Measurements from ENCODE around the gene SLC9C2.
"Not testable (repeated sequence)": the region's sequence is repeated elsewhere in the genome, so short reads cannot be mapped to it uniquely, and the experiment has no call there.

The SLC9C2 gene

DNA sequence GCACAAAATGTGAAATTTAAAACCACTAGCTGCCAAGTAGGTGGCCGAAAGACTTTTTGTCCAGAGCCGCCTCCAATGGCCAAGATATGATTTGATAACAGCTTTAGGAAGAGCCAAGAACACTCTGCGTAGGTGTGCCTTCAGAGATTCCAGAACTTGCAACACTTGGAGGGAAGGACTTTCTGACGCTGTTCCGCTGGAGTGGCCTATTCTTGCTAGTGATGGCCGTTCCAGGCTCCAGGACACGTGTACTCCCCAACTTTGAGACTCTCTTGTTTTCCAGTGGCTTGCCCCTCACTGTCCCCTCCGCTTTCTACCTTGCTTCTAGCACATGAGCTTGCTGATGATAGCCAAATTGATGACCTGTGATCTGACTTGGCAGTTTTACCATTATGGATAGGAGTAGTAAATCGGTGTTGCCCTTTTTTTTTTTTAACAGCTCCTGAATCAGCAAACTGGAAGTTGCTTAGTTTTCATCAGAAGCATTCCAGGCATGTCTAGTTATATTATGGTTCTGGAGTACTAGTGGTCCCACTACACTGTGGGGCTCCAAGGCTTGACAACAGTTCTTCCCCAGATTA, 124.7 kb downstream of the SLC9C2 start:
- Histone ChIP-seq H3K4me3 (replicated peaks; ENCODE audit: low read depth, low read length) (peak overlapping the region; percentile 88), H3K36me3 (ENCODE audit: control insufficient read depth, insufficient read depth, low read length) (peaks cover 5% of the 10 kb centered on the region), H3K27me3 (replicated peaks; ENCODE audit: control insufficient read depth, insufficient read depth, low read length) (no peaks in the 10 kb centered on the region)
- TF ChIP-seq, protein P1, sequence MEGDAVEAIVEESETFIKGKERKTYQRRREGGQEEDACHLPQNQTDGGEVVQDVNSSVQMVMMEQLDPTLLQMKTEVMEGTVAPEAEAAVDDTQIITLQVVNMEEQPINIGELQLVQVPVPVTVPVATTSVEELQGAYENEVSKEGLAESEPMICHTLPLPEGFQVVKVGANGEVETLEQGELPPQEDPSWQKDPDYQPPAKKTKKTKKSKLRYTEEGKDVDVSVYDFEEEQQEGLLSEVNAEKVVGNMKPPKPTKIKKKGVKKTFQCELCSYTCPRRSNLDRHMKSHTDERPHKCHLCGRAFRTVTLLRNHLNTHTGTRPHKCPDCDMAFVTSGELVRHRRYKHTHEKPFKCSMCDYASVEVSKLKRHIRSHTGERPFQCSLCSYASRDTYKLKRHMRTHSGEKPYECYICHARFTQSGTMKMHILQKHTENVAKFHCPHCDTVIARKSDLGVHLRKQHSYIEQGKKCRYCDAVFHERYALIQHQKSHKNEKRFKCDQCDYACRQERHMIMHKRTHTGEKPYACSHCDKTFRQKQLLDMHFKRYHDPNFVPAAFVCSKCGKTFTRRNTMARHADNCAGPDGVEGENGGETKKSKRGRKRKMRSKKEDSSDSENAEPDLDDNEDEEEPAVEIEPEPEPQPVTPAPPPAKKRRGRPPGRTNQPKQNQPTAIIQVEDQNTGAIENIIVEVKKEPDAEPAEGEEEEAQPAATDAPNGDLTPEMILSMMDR (IDR thresholded peaks at IDR 0.05; ENCODE audit: insufficient read depth, low read length, poor library complexity, severe bottlenecking) = no peak
- no peak for DNase-seq (ENCODE audit: extremely low read depth, insufficient read length)

DNA sequence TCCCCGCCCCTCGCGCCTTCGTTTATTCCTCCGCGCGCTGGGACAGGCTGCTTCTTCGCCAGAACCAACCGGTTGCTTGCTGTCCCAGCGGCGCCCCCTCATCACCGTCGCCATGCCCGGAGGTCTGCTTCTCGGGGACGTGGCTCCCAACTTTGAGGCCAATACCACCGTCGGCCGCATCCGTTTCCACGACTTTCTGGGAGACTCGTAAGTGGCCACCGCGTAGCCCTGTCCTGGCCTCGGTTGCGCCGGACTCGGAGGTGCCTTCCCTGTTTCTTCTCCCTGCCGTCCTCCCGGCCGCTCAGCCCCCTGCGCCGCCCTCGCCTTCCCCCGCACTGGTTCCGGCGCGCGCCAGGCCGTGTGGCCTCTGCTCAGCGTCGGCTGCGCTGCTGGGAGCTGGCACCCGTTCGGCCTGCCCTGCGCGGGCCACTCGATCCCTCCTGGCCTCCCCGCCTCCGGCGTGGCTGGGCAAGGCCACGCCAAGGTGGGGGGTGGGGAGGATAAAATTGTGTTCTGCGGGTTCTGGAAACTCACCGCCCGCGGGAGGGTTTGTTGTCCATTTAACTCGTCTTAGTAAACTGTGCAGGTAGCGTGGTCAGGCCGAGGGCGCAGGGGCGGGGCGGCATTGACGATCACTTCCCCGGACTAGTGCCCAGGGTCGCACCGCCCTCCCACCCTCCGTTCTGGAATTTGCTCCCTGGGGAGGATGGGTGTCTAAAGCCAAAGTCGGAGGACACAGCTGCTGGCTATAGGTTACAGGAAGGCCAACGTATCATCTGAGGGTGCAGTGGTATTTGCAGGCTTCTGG, 125.4 kb downstream of the SLC9C2 start, which contains the start of gene PRDX6:
TSS of gene PRDX6 (plus strand) at position 50 of the 808 bp plus-strand sequence. CDS start at position 113, 63 bp downstream.
- Histone ChIP-seq H3K36me3 (ENCODE audit: control insufficient read depth, insufficient read depth, low read length) (peaks cover 5% of the 10 kb centered on the region), H3K27me3 (replicated peaks; ENCODE audit: control insufficient read depth, insufficient read depth, low read length) (no peaks in the 10 kb centered on the region), H3K4me3 (replicated peaks; ENCODE audit: low read depth, low read length) (peak within 1 kb of the TSS; percentile 88)
- peak; percentile 81 for DNase-seq (ENCODE audit: extremely low read depth, insufficient read length)
- TF ChIP-seq, protein P1 (IDR thresholded peaks at IDR 0.05; ENCODE audit: insufficient read depth, low read length, poor library complexity, severe bottlenecking) = no peak

DNA sequence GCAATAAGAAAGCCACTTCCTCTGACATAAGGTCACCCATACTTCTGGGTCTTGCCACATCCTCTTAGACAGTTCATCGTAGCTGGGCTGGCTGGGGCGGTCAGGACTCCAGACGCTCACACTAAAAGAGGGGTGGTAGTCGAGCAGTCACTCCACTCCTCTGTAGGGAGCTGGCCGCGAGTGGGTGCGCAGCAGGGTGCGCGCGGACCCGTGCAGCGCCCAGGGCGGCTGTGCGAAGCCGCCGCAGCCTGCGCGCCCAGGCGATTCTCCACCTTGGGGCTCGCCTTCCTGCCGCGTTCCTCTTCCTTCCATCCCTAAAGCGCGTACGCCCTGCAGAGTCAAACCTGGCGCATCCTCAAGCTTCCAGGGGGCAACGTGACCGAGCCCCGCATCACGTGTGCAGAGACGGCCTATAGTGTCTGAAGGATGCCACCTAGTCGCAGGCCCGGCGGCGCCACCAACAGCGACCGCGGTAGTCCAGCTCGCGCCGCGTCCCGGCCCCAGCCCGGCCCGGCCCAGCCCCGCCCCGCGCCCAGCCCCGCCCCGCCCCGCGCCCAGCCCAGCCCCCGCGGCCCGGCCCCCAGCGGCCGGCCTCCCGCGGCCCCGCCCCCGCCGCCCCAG, 126.1 kb downstream of the SLC9C2 start:
- Histone ChIP-seq H3K4me3 (replicated peaks; ENCODE audit: low read depth, low read length) (peak overlapping the region; percentile 88), H3K36me3 (ENCODE audit: control insufficient read depth, insufficient read depth, low read length) (peaks cover 5% of the 10 kb centered on the region), H3K27me3 (replicated peaks; ENCODE audit: control insufficient read depth, insufficient read depth, low read length) (no peaks in the 10 kb centered on the region)
- peak; percentile 89 for DNase-seq (ENCODE audit: extremely low read depth, insufficient read length)
- TF ChIP-seq, protein P1 (IDR thresholded peaks at IDR 0.05; ENCODE audit: insufficient read depth, low read length, poor library complexity, severe bottlenecking) = peak; percentile 16

DNA sequence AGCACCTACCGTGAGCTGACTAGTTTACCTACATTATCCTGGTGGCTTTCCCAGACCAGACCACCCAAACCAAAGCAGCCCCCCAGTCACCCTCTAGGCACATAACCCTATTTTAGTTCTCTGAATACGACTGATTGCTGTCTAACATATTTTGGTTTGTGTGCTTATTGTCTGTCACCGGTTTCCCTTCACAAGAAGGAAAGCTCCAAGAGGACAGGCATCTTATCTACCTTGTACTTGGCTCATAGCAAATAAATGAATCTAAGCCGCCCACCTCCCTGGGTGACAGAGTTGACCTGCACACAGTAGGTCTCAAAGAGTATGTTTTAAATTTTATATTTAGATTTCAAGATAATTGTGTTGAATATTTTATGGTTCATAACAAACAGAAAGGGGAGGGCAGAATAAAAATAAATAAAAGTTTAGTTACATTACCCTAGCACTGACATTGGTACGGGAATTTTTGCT, 126.6 kb downstream of the SLC9C2 start:
- TF ChIP-seq, protein P1 (IDR thresholded peaks at IDR 0.05; ENCODE audit: insufficient read depth, low read length, poor library complexity, severe bottlenecking) = no peak
- H3K4me3 ChIP-seq (replicated peaks; ENCODE audit: low read depth, low read length) = peak overlapping the region; percentile 81
- H3K27me3 ChIP-seq (replicated peaks; ENCODE audit: control insufficient read depth, insufficient read depth, low read length) = no peaks in the 10 kb centered on the region
- no peak for DNase-seq (ENCODE audit: extremely low read depth, insufficient read length)
- H3K36me3 ChIP-seq (ENCODE audit: control insufficient read depth, insufficient read depth, low read length) = peaks cover 2% of the 10 kb centered on the region; the same call in 1 of the 2 replicates

DNA sequence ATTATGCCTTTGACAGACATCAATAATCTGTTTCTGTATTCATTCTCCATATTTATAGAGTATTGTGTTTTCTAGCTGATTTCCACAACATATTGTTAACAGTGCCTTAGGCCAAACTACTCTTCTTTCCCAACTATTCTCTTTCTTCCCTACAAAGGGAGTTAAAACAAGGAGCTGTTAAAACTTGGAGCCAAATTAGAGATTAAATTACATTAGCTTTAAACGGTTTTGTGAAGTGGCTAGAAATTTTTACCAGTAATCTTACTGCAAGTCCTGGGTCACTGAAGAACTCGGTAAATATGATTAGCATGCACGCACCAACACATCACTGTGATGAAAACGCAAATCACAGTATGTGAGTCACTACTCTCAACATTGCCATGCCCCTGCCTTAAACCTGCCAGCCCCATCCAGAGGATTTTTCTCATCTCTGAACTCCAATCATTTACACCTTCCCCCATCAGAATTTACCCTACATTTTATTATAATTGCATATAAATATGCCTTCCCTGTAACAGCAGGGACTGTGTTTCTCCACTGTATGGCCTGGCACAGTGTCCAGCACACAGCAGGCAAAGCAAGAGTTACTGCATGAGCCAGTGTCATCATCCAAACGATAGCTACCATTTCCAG, 127.2 kb downstream of the SLC9C2 start:
- TF ChIP-seq, protein P1 (IDR thresholded peaks at IDR 0.05; ENCODE audit: insufficient read depth, low read length, poor library complexity, severe bottlenecking) = no peak
- peak overlapping the region; percentile 81 for H3K4me3 ChIP-seq (replicated peaks; ENCODE audit: low read depth, low read length)
- no peak for DNase-seq (ENCODE audit: extremely low read depth, insufficient read length)
- no peaks in the 10 kb centered on the region for H3K36me3 ChIP-seq (ENCODE audit: control insufficient read depth, insufficient read depth, low read length)
- H3K27me3 ChIP-seq (replicated peaks; ENCODE audit: control insufficient read depth, insufficient read depth, low read length) = no peaks in the 10 kb centered on the region

DNA sequence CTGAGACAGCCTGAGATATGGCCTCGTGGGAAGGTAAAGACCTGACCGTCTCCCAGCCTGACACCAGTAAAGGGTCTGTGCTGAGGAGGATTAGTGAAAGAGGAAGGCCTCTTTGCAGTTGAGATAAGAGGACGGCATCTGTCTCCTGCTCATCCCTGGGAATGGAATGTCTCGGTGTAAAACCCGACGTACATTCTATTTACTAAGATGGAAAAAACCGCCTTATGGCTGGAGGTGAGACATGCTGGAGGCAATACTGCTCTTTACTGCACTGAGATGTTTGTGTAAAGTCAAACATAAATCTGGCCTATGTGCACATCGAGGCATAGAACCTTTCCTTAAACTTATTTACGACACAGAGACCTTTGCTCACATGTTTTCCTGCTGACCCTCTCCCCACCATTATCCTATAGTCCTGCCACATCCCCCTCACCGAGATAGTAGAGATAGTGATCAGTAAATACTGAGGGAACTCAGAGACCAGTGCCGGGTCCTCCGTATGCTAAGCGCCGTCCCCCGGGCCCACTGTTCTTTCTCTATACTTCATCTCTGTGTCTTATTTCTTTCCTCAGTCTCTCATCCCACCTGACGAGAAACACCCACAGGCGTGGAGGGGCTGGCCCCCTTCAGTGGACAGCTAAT, 128.0 kb downstream of the SLC9C2 start:
- H3K27me3 ChIP-seq (replicated peaks; ENCODE audit: control insufficient read depth, insufficient read depth, low read length); H3K4me3 ChIP-seq (replicated peaks; ENCODE audit: low read depth, low read length); H3K36me3 ChIP-seq (ENCODE audit: control insufficient read depth, insufficient read depth, low read length); DNase-seq (ENCODE audit: extremely low read depth, insufficient read length): not testable (repeated sequence)
